Choroid plexus epithelial cell (primary cell): Measurements from ENCODE around the gene CAD.
A peak's percentile ranks its signal among the peaks of the same experiment; 100 is the strongest.
"Not testable (repeated sequence)": the region's sequence is repeated elsewhere in the genome, so short reads cannot be mapped to it uniquely, and the experiment has no call there.

Experiments used
- DNase-seq: peaks from one replicate; pipeline ENCODE4 v3.0.0-alpha.2; 2010; ENCODE audit warnings: low read depth
- H3K4me3 ChIP-seq: 2 replicates; pipeline ENCODE4 v1.5.1; 2011; ENCODE audit warnings: low read depth, mild to moderate bottlenecking, control low read depth, low read length, moderate library complexity
- TF ChIP-seq, protein P1 (sequence below): conservative IDR thresholded peaks from 2 replicates; pipeline ENCODE4 v1.5.1; 2011; ENCODE audit warnings: low read depth, mild to moderate bottlenecking, control low read depth, inconsistent platforms, low read length, moderate library complexity

CAD gene

DNA sequence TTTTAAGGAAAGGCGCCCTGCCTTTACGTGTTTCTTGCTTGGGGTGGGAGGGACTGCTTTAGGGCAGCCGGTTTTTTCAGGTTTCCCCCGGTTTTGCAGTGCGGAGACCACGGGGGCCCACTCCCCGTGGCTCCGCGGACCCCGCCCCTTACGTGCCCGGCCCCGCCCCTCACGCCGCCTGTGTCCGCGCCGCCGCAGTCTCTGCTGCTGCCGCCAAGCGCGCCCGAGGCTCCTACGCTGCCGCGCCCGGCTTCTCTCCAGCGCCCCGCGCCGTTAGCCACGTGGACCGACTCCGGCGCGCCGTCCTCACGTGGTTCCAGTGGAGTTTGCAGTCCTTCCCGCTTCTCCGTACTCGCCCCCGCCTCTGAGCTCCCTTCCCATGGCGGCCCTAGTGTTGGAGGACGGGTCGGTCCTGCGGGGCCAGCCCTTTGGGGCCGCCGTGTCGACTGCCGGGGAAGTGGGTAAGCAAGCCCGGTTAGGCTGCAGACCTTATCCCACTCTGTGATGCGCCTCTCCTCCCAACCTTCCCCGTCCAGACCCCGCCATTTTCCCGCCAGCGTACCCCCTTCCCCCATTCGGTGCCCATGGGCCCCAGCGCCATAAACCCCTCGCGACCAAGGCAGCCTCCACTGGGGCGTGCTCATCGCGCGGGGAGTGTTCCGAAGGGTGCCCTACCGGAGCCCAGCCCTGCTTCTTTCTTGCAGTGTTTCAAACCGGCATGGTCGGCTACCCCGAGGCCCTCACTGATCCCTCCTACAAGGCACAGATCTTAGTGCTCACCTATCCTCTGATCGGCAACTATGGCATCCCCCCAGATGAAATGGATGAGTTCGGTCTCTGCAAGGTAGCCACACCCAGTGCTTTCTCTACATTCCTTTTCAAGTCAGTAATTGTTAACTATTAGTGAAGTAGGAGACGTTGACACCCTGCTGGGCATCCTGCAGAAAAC is at the start of gene CAD:
CAD (plus strand) TSS at position 197 of the 949 bp plus-strand sequence; CDS start at position 380, 183 bp downstream.
- TF ChIP-seq, protein P1, sequence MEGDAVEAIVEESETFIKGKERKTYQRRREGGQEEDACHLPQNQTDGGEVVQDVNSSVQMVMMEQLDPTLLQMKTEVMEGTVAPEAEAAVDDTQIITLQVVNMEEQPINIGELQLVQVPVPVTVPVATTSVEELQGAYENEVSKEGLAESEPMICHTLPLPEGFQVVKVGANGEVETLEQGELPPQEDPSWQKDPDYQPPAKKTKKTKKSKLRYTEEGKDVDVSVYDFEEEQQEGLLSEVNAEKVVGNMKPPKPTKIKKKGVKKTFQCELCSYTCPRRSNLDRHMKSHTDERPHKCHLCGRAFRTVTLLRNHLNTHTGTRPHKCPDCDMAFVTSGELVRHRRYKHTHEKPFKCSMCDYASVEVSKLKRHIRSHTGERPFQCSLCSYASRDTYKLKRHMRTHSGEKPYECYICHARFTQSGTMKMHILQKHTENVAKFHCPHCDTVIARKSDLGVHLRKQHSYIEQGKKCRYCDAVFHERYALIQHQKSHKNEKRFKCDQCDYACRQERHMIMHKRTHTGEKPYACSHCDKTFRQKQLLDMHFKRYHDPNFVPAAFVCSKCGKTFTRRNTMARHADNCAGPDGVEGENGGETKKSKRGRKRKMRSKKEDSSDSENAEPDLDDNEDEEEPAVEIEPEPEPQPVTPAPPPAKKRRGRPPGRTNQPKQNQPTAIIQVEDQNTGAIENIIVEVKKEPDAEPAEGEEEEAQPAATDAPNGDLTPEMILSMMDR = peak; percentile 17
- DNase-seq = peak; percentile 89
- H3K4me3 ChIP-seq = peak within 1 kb of the TSS; percentile 92

DNA sequence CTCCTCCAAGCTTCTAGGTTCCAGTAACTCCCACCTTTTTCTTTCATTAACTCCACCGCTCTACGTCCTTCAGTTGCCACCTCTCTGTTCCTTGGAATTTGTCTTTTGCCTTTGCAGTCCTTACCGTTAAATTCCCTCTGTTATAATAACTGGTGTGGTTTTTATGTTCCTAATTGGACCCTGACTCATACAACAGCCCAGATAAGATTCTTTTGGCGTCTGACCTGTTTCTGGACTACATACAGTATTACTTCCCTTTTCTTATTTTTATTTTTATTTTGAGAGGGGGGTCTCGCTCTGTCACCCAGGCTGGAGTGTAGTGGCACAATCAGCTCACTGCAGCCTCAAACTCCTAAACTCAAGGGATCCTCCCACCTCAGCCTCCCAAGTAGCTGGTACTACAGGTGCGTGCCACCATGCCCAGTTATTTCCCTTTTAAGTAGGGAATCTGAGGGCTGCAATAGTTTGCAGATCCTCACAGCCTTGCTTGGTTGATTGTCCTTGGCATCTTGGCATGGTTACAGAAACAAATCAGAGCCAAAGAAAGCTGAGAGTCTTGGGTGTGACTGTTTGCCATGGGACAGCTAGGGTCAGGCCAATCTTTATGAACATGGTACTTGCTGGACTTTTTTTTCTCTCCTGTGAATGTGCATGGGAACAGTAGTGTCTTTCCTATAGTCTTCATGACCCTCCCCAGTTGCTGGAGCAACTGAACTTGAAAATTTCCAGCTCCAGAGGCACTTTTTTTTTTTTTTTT is 46.4 kb upstream of the CAD start:
- no peak for DNase-seq
- TF ChIP-seq, protein P1 = no peak
- no peak overlapping the region for H3K4me3 ChIP-seq

DNA sequence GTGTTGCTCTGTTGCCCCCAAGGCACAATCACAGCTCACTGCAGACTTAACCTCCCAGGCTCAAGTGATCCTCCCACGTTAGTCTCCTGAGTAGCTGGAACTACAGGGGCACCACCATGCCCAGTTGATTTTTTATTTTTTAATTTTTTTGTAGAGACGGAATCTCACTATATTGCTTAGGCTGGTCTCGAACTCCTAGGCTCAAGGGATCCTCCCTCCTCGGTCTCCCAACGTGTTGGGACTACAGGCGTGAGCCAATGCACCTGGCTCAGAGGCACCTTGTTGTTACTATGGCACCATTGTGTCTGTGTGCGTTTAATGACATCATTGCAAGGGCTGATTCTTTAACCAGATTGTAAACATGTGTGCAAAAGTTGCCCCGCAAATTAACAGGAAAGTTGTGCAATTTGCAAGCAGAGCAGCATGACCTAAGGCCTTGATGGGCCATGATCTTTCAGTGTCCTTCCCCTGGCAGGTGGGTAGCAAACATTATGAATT is 45.8 kb upstream of the CAD start:
- TF ChIP-seq, protein P1 = no peak
- DNase-seq = no peak
- H3K4me3 ChIP-seq = no peak overlapping the region

DNA sequence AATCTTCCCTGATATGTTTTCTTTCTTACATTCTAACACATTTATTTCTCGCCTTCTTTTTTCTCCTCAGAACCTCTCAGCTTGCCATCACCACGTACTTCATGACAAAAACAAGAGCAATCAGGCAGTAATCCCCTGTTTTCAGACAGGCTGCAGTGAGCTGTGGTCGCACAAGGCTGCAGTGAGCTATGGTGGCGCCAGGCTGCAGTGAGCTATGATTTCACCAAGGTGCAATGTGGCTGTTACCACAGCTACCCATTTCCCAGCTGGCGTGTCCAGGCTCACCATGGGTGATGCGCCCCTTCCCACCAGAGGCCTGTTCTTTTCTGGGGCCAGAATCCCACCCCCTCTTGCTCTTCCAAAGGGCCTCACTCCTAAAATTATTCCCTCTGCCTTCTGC is 42.5 kb upstream of the CAD start:
- H3K4me3 ChIP-seq = no peak overlapping the region
- TF ChIP-seq, protein P1 = no peak
- no peak for DNase-seq

DNA sequence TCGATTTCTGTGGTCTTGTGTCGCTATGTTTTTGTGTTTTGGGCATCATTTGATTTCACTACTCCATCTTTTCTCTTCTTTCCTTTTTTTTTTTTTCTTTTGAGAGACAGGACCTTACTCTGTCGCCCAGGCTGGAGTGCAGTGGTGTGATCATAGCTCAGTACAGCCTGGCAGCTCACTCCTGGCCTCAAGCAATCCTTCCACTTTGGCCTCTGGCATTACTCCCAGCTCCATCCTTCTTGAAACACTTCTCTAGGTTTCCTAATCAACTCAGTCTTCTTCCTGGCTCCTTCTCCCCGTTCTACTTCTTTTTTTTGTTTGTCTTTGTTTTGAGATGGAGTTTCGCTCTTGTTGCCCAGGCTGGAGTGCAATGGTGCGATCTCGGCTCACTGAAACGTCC is 41.8 kb upstream of the CAD start:
- TF ChIP-seq, protein P1 = no peak
- peak; percentile 20 for DNase-seq
- no peak overlapping the region for H3K4me3 ChIP-seq

DNA sequence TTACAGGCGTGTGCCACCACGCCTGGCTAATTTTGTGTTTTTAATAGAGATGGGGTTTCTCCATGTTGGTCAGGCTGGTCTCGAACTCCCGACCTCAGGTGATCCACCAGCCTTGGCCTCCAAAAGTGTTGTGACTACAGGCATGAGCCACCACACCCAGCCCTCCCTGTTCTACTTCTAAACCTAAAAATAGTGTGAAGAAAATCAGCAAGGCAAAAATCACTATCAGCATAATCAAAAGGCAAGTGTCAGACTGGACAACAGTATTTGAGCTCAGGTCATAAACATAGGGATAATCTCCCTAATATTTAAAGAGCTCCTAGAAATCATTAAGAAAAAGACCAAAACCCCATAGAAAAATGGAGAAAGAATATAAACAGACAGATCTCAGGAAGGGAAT is 41.4 kb upstream of the CAD start:
- DNase-seq, H3K4me3 ChIP-seq: not testable (repeated sequence)
